ENCODE results near the gene SEPTIN1.
A peak's percentile ranks its signal among the peaks of the same experiment; 100 is the strongest.

Gene SEPTIN1

GRCh38 chr16:30357715-30358576, 24.4 kb downstream of the SEPTIN1 start:
- no peak for TF ChIP-seq CTCF (IDR thresholded peaks at IDR 0.05; ENCODE audit: extremely low read depth, insufficient read depth, missing control alignments)

GRCh38 chr16:30357085-30357714, 25.2 kb downstream of the SEPTIN1 start:
- TF ChIP-seq CTCF (IDR thresholded peaks at IDR 0.05; ENCODE audit: extremely low read depth, insufficient read depth, missing control alignments), result no peak
- DNase-seq (ENCODE audit: low spot score), result no peak
- in situ Hi-C loops (cut with MboI; ENCODE audit: low pct_unique_long_range_greater_than_20kb, low sequenced_read_pairs, unreplicated experiment), result no loop called here

More at GRCh38 chr16:30357715-30358576, 24.4 kb downstream of the SEPTIN1 start:
- DNase-seq (ENCODE audit: low spot score), result no peak
- in situ Hi-C loops (cut with MboI; ENCODE audit: low pct_unique_long_range_greater_than_20kb, low sequenced_read_pairs, unreplicated experiment), result no loop called here

- in situ Hi-C loops (cut with MboI; ENCODE audit: low pct_unique_long_range_greater_than_20kb, low sequenced_read_pairs, unreplicated experiment), result no loop called here
- no peak for TF ChIP-seq CTCF (IDR thresholded peaks at IDR 0.05; ENCODE audit: extremely low read depth, insufficient read depth, missing control alignments)
- DNase-seq (ENCODE audit: low spot score), result no peak
Measured at GRCh38 chr16:30356401-30357084, 25.8 kb downstream of the SEPTIN1 start.

- in situ Hi-C loops (cut with MboI; ENCODE audit: low pct_unique_long_range_greater_than_20kb, low sequenced_read_pairs, unreplicated experiment), result no loop called here
- no peak for TF ChIP-seq CTCF (IDR thresholded peaks at IDR 0.05; ENCODE audit: extremely low read depth, insufficient read depth, missing control alignments)
- no peak for DNase-seq (ENCODE audit: low spot score)
Measured at GRCh38 chr16:30355954-30356308, 26.4 kb downstream of the SEPTIN1 start.

- TF ChIP-seq CTCF (IDR thresholded peaks at IDR 0.05; ENCODE audit: extremely low read depth, insufficient read depth, missing control alignments), result no peak
- peak; percentile 89 for DNase-seq (ENCODE audit: low spot score)
- in situ Hi-C loops (cut with MboI; ENCODE audit: low pct_unique_long_range_greater_than_20kb, low sequenced_read_pairs, unreplicated experiment), result no loop called here
Measured at GRCh38 chr16:30355144-30355953, 27.0 kb downstream of the SEPTIN1 start, which contains the start of gene CD2BP2. Gene CD2BP2 (minus strand): TSS chr16:30355308. CDS start chr16:30354681, 627 bp downstream.

Data from GM13977 (cell line).